Stomach (tissue), 4 donors: ENCODE measurements around the gene MACROD1.

ENCODE experiments used
- EP300 ChIP-seq: sonication (generic); formaldehyde crosslinking; IDR thresholded peaks from one replicate; pipeline ENCODE4 v1.6.1; 2017; ENCODE audit warnings: antibody characterized with exemption
- POLR2A ChIP-seq, 4 donors: fragments of 450-650 bp; IDR thresholded peaks; one replicate each; pipeline ENCODE4 v1.6.1; 2016; ENCODE audit warnings: antibody characterized with exemption in 4 of 4, control low read depth in 2 of 4, mild to moderate bottlenecking in 1 of 4, moderate library complexity in 1 of 4
- POLR2AphosphoS5 ChIP-seq, 3 donors: sonication (generic); formaldehyde crosslinking; IDR thresholded peaks; one replicate each; pipeline ENCODE4 v1.6.1; 2016; ENCODE audit warnings: antibody characterized with exemption in 3 of 3
- TF ChIP-seq, protein P1 (sequence below), 7 experiments: fragments of 450-650 bp in 4 of 7; fragments of 200-600 bp in 3 of 7; sonication (generic) in 3 of 7; IDR thresholded peaks; one replicate each; pipeline ENCODE4 v1.5.1; 2016 to 2019; ENCODE audit warnings: antibody characterized with exemption in 7 of 7, control low read depth in 2 of 7, mild to moderate bottlenecking in 1 of 7

- TF ChIP-seq POLR2AphosphoS5 (IDR thresholded peaks at IDR 0.05) (no peak), EP300 (no peak), POLR2A (IDR thresholded peaks at IDR 0.05) (no peak)
- TF ChIP-seq, protein P1, sequence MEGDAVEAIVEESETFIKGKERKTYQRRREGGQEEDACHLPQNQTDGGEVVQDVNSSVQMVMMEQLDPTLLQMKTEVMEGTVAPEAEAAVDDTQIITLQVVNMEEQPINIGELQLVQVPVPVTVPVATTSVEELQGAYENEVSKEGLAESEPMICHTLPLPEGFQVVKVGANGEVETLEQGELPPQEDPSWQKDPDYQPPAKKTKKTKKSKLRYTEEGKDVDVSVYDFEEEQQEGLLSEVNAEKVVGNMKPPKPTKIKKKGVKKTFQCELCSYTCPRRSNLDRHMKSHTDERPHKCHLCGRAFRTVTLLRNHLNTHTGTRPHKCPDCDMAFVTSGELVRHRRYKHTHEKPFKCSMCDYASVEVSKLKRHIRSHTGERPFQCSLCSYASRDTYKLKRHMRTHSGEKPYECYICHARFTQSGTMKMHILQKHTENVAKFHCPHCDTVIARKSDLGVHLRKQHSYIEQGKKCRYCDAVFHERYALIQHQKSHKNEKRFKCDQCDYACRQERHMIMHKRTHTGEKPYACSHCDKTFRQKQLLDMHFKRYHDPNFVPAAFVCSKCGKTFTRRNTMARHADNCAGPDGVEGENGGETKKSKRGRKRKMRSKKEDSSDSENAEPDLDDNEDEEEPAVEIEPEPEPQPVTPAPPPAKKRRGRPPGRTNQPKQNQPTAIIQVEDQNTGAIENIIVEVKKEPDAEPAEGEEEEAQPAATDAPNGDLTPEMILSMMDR (IDR thresholded peaks at IDR 0.05): no peak
Observed at GRCh38 chr11:64095273-64095817, 70.6 kb downstream of the MACROD1 start.
